DMS53 (cell line): ENCODE measurements around the gene CD7.
A peak's percentile ranks its signal among the peaks of the same experiment; 100 is the strongest.
"Not testable (repeated sequence)": the region's sequence is repeated elsewhere in the genome, so short reads cannot be mapped to it uniquely, and the experiment has no call there.

ENCODE experiments used
- DNase-seq: peaks from one replicate; lab custom pipeline; 2025; lab: John Stamatoyannopoulos, UW

CD7 gene

DNA sequence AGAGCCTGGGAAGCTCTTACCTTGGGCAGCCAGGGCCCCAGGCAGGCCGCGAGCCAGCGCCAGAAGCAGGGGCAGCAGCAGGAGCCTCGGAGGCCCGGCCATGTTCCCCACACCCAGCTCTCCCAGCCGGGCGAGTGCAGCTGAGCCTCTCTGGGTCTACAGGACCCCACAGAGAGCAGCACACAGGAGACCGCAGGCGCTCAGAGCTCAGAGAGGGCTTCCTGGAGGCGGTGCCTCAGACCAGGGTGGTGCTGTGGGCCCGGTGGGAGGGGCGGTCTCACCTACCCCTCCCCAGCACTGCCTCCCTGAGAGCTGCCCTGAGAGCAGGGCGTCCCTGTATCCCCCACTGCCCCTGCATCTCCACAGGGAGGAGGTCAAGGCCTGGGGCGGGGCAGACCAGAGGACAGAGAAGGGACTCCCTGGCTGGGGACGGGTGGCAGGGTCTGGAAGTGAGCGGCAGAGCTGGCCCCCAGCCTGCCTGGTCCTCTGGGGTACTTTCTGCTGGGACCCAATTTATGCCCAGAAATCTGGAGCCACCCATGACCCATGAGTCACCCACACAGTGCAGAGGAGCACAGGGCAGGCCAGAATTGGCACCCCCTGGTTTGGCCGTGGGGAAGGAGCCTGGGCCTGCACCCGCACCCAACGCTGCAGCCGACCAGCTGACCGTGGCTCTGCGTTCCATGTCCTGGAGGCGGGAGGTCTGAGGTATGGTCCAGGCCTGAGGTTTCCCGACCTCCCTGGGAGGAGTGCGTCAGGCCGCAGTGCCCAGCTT, at the start of gene CD7:
Gene CD7 (minus strand): TSS at position 215 of the 775 bp plus-strand sequence. CDS start 113 bp downstream, at position 102.
- no peak for DNase-seq

GRCh38 chr17:82366749-82367148, 49.3 kb upstream of the CD7 start:
- no peak for DNase-seq

GRCh38 chr17:82365606-82366295, 48.3 kb upstream of the CD7 start:
- DNase-seq, result no peak

DNA sequence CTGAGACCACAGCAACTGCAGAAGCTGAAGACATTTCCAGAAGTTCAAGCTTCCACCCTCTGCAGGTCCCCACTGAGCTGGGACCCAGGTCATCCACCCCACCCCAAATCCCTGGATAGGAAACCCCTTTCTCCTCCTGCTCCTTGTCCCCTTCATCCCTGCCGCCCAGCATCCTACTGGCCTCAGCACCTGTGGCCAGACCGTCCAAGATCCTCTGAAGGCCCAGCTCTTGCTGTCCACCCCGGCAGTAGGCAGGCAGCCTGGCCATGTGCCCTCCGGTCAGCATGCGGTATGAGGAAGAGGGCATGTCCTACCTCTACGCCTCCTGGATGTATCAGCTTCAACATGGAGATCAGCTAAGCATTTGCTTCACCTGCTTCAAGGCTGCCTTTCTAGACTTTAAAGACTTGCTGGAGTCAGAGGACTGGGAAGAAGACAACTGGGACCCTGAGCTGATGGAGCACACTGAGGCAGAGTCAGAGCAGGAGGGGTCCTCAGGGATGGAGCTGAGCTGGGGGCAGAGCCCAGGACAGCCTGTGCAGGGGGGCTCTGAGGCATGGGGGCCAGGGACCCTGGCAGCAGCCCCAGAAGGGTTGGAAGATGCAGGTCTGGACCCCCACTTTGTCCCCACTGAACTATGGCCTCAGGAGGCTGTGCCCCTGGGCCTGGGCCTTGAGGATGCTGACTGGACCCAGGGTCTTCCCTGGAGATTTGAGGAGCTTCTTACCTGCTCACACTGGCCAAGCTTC, 44.7 kb upstream of the CD7 start:
- no peak for DNase-seq

DNA sequence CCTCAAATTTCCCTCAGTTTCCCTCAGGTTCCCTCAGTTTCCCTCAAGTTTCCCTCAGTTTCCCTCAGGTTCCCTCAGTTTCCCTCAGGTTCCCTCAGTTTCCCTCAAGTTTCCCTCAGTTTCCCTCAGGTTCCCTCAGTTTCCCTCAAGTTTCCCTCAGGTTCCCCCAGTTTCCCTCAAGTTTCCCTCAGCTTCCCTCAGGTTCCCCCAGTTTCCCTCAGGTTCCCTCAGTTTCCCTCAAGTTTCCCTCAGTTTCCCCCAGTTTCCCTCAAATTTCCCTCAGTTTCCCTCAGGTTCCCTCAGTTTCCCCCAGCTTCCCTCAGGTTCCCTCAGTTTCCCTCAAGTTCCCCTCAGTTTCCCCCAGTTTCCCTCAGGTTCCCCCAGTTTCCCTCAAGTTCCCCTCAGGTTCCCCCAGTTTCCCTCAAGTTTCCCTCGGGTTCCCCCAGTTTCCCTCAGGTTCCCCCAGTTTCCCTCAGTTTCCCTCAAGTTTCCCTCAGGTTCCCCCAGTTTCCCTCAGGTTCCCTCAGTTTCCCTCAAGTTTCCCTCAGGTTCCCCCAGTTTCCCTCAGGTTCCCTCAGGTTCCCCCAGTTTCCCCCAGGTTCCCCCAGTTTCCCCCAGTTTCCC, 42.2 kb upstream of the CD7 start:
- DNase-seq, result not testable (repeated sequence)

GRCh38 chr17:82358465-82359350, 41.3 kb upstream of the CD7 start, which contains the start of gene TEX19:
Gene TEX19, plus strand, starts transcription at chr17:82359247. Its CDS starts 2,904 bp downstream, at chr17:82362151.
- peak; percentile 71 for DNase-seq

DNA sequence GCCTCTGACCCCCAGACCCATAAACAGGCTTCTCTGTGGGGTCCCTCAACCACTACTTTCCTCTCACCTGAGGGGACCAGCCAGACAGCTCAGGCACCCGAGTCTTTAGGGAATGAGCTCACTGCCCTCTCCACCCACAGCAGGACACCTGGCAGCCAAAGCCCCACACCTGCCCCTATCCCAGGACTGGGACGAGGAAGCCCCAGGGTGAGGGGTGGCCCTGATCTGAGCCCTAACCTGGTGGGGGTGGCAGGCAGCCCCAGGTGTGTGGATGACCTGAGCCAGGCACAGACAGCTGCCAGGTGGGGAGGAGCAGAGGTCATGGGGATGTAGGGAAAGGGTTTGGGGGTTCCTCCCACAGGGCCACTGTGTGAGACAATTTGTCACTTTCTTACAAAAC, 40.0 kb upstream of the CD7 start:
- peak; percentile 72 for DNase-seq

DNA sequence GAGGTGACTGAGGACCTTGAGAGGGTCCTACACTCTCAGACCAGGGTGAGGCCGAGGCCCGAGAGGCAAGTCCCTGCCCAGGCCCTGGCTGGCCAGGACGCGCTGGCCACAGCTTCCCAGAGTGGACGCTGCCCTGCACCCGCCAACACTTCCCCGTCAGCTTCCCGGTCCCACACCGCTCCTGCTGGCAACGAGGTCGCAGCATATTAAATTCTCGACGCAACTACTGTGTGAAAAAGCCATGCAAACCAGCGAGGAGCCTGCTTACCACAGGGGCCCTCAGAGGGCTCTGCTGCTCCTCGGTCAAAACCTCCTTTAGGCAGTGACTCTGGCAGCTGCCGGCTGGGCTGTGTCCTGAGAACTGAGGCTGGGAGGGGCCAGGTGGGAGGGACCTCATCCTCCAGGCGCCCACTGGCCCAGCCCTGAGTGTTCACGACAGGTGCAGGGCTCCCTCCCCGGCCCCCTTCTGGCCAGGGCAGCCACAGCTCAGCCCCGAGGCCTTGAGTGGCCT, 39.5 kb upstream of the CD7 start:
- DNase-seq, result peak; percentile 88

GRCh38 chr17:82355770-82356427, 38.5 kb upstream of the CD7 start:
- no peak for DNase-seq

DNA sequence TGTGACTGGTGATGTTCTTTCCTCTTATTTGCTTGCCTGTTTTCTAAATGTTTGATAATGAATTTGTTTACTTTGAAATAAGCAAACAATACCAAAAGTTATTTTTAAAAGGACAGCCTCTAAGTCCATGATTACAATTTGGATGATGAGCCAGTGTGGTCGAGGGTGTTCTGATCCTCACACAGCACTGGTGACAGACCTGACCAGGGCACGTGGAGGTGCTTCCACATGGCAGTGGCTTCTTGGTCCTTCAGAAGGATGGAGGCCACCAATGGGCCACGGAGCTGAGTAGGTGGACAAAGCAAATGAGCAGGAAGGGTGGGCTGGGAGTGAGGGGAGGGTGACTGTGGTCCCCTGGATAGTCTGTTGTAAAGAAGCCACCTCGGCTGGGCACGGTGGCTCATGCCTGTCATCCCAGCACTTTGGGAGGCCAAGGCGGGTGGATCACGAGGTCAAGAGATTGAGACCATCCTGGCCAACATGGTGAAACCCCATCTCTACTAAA, 37.4 kb upstream of the CD7 start:
- DNase-seq, result no peak

- DNase-seq, result no peak
Measured at GRCh38 chr17:82353484-82353883, 36.1 kb upstream of the CD7 start.

GRCh38 chr17:82351713-82352488, 34.5 kb upstream of the CD7 start:
- peak; percentile 96 for DNase-seq

DNA sequence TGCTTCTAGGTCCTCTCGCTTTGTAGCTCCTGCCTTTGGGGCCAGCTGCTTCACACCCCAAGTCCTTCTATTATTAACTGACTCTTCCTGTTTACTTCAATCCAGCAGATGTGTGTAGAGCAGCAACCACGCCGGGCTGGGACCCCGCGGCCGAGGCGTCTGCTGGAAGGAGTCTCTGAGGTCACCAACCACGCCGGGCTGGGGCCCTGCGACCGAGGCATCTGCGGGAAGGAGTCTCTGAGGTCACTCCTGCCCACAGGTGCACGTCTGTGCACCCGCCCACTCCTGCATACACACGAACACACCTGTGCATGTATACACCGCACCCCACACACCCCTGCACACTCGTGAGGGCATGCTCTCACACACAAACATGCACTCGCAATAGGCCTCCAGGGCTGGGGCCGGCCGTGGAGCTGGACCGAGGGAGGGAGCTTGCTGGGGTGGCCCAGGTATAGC, 33.9 kb upstream of the CD7 start:
- DNase-seq, result peak; percentile 55

DNA sequence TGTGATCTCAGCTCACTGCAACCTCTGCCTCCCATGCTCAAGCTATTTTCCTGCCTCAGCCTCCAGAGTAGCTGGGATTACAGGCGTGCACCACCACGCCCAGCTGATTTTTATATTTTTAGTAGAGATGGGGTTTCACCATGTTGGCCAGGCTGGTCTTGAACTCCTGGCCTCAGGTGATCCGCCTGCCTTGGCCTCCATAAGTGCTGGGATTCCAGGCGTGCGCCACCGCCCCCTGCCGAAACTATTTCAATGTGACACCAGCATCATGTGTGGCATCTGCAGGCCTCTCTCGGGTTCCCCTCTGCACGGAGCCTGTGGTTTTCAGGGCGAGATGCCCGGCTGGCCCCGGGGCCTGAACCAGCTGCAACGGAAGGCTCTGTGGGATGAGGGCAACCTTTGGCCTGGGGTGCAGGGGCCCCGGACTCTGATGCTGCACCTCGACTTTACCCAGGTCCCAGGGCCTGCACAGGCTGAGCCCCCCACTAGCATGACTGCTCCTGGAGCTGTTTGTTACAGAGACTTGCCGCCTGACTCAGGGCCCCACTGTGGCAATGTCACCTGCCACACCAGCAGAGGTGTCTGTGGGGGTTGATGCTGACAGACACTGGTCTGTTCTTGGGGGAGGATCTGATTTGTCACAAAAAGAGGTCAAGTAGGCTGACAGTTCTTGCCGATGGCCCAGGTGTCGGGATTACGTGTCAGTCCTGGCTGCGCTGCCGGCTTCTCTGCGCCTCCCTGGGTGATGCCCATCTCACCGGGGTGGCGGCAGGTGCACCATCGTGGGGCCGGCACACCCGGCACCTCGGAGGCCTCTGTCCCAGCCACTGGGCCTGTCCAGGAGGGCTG, 33.0 kb upstream of the CD7 start:
- no peak for DNase-seq

- DNase-seq, result no peak
Measured at GRCh38 chr17:82349287-82349701, 31.9 kb upstream of the CD7 start.

DNA sequence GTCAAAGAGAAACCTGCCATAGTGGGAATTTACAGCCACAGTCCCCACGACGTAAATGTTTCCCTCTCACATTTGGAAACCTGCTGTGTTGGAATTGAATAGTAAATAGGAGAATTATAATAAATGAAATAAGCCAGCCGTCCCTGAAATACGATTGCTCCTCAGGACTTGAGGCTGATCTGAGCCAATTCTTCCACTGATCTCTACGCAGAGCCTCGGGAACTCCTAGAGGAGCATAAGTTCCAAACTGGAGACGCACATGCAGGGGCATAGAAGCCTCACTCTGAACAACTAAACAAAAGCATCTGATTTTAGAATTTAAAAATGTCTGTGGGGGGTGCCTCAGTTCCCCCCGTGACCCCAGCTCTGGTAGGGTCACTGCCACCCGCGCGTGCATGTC, 31.5 kb upstream of the CD7 start:
- DNase-seq, result no peak

DNA sequence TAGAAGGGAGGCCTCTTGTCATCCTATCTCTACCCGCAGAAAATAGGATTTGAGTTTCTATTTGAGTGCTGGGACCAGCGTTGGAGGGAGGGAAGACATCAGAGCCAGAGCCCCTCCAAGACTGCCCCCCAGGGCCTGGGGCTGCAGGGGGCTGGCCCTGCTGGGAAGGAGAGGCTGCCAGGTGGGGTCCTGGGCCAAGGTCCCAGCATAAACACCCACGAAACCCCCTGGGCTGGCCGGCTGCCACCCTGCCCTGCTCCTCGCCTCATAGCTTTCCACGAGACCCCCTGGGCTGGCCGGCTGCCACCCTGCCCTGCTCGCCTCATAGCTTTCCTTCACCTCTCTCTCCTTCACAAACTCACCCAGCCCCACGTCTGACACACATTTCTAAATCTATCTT, 31.0 kb upstream of the CD7 start:
- DNase-seq, result no peak

DNA sequence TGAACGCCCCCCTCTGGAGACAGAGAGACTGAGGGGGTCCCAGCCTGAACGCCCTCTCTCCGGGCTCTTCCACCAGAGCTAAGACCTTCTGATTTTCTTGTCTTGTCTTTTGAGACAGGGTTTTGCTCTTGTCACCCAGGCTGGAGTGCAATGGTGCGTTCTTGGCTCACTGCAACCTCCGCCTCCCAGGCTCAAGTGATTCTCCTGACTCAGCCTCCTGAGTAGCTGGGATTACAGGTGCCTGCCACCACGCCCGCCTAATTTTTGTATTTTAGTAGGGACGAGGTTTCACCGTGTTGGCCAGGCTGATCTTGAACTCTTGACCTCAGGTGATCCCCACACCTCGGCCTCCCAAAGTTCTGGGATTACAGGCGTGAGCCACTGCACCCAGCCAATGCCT, 30.6 kb upstream of the CD7 start:
- DNase-seq, result not testable (repeated sequence)
